SW 1271 (cell line): Measurements from ENCODE around the gene INTS11.

Experiments used
- DNase-seq, 2 experiments: peaks; one replicate each; lab custom pipeline; 2025; lab: John Stamatoyannopoulos, UW

Gene INTS11

GRCh38 chr1:1357871-1358432, 33.5 kb upstream of the INTS11 start:
- no peak for DNase-seq

GRCh38 chr1:1356796-1357401, 32.4 kb upstream of the INTS11 start:
- DNase-seq, result no peak

- DNase-seq, result no peak
These were observed 31.8 kb upstream of the INTS11 start for GRCh38 chr1:1356166-1356795.

- no peak for DNase-seq
These were observed 31.0 kb upstream of the INTS11 start for GRCh38 chr1:1355416-1355815.

GRCh38 chr1:1354271-1355247, 30.1 kb upstream of the INTS11 start:
- peak in 1 of 2 experiments; percentile 6 for DNase-seq

- DNase-seq, result no peak
These were observed 29.1 kb upstream of the INTS11 start for GRCh38 chr1:1353389-1354151.

- no peak for DNase-seq
These were observed 28.4 kb upstream of the INTS11 start for GRCh38 chr1:1352786-1353388.

GRCh38 chr1:1351511-1352427, 27.3 kb upstream of the INTS11 start:
- DNase-seq, result no peak

GRCh38 chr1:1349256-1350012, 25.0 kb upstream of the INTS11 start, which contains the start of gene DVL1:
TSS of gene DVL1 (minus strand) at chr1:1349418. CDS start at chr1:1349065, 353 bp downstream.
- DNase-seq, result no peak

- no peak for DNase-seq
These were observed 24.2 kb upstream of the INTS11 start for GRCh38 chr1:1348420-1349255.

GRCh38 chr1:1347663-1348419, 23.4 kb upstream of the INTS11 start:
- no peak for DNase-seq

GRCh38 chr1:1347026-1347595, 22.7 kb upstream of the INTS11 start:
- DNase-seq, result no peak

GRCh38 chr1:1346501-1346890, 22.0 kb upstream of the INTS11 start:
- DNase-seq, result no peak

GRCh38 chr1:1345860-1346500, 21.5 kb upstream of the INTS11 start:
- no peak for DNase-seq

GRCh38 chr1:1345384-1345783, 20.9 kb upstream of the INTS11 start:
- no peak for DNase-seq

GRCh38 chr1:1344655-1345361, 20.3 kb upstream of the INTS11 start:
- DNase-seq, result peak; percentile 63 to 68
